Hepatocyte (in vitro differentiated cells): ENCODE measurements around the gene BCAP31.

Experiments
- EZH2 ChIP-seq: fragments of 200-600 bp; sonication (generic); IDR thresholded peaks from 2 replicates; pipeline ENCODE4 v1.6.1; 2016; ENCODE audit warnings: antibody characterized with exemption, mild to moderate bottlenecking, borderline replicate concordance
- EZH2phosphoT487 ChIP-seq: fragments of 200-600 bp; sonication (generic); IDR thresholded peaks from one replicate; pipeline ENCODE4 v1.6.1; 2018; ENCODE audit warnings: antibody characterized with exemption, mild to moderate bottlenecking, low read depth, moderate library complexity; ENCODE audit not compliant: unreplicated experiment, severe bottlenecking
- TF ChIP-seq, protein P1 (sequence below): fragments of 200-600 bp; sonication (generic); IDR thresholded peaks from 2 replicates; pipeline ENCODE4 v1.5.1; 2016; ENCODE audit warnings: antibody characterized with exemption, mild to moderate bottlenecking; ENCODE audit not compliant: poor library complexity

- TF ChIP-seq, protein P1, sequence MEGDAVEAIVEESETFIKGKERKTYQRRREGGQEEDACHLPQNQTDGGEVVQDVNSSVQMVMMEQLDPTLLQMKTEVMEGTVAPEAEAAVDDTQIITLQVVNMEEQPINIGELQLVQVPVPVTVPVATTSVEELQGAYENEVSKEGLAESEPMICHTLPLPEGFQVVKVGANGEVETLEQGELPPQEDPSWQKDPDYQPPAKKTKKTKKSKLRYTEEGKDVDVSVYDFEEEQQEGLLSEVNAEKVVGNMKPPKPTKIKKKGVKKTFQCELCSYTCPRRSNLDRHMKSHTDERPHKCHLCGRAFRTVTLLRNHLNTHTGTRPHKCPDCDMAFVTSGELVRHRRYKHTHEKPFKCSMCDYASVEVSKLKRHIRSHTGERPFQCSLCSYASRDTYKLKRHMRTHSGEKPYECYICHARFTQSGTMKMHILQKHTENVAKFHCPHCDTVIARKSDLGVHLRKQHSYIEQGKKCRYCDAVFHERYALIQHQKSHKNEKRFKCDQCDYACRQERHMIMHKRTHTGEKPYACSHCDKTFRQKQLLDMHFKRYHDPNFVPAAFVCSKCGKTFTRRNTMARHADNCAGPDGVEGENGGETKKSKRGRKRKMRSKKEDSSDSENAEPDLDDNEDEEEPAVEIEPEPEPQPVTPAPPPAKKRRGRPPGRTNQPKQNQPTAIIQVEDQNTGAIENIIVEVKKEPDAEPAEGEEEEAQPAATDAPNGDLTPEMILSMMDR: no peak
- TF ChIP-seq EZH2phosphoT487 (no peak), EZH2 (no peak)
Observed at GRCh38 chrX:153766871-153767673, 42.9 kb upstream of the BCAP31 start.
